HG03066 (cell line): Measurements from ENCODE around the gene CTNND2.
"Not testable (repeated sequence)": the region's sequence is repeated elsewhere in the genome, so short reads cannot be mapped to it uniquely, and the experiment has no call there.

Source experiments
- ATAC-seq: cut with Tn5 transposase; IDR thresholded peaks from one replicate; pipeline ENCODE4 v1.9.1; 2021; ENCODE audit warnings: low read depth; ENCODE audit not compliant: unreplicated experiment

Gene CTNND2

DNA sequence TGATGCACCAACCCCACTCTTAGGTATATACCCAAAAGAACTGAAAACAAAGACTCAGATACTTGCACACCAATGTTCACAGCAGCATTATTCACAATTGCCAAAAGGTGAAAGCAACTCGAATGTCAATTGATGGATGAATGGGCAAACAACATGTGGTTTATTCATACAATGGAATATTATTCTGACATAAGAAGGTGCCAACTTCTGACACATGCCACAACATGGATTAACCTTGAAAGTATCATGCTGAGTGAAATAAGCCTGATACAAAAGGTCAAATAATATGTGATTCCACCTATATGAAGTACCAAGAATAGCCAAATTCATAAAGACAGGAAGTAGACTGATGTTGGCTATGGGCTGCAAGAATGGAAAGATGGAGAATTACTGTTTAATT is 35.0 kb downstream of the CTNND2 start:
- ATAC-seq = no peak

- ATAC-seq = no peak
Measured at GRCh38 chr5:11863911-11864310, 40.3 kb downstream of the CTNND2 start.

DNA sequence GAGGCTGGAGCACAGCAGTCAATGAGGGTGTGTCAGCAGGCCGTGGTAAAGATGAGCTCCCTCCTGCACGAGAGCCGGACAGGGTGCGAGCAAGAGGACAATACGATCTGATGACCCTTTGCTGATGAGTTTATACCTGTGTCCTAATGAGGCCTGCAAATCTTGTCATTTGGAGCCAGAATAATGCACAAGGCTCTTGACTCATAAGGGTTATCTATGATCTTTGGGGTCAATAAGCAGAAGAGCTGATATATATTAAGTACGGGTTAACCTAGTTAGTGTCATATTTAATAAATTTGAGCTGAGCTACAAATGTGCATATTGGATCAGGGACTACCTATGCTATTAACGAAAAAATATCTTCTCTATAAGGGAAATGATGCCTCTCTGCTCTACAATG is 46.9 kb downstream of the CTNND2 start:
- no peak for ATAC-seq

- no peak for ATAC-seq
Measured at GRCh38 chr5:11854936-11855335, 49.3 kb downstream of the CTNND2 start.

GRCh38 chr5:11853796-11854195 is 50.5 kb downstream of the CTNND2 start:
- no peak for ATAC-seq

DNA sequence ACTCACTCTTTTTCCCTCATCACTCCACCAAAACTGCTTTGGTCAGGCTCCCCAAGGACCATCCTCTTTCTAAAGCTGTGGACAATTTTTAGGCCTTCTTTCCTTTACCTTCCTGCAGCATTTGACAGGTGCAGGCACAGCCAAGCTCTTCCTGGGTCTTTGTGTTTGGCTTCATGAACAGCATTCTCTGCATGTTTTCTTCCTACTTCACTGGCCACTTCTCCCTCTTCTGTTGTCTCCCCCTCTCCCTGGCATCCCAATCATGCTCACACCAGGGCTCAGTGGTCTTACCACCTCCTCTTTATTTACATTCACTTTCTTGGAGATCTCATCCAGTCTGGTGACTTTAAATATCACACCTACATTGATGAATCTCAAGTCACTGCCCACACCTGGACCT is 51.1 kb downstream of the CTNND2 start:
- no peak for ATAC-seq

- ATAC-seq = no peak
Measured at GRCh38 chr5:11852717-11853087, 51.5 kb downstream of the CTNND2 start.

DNA sequence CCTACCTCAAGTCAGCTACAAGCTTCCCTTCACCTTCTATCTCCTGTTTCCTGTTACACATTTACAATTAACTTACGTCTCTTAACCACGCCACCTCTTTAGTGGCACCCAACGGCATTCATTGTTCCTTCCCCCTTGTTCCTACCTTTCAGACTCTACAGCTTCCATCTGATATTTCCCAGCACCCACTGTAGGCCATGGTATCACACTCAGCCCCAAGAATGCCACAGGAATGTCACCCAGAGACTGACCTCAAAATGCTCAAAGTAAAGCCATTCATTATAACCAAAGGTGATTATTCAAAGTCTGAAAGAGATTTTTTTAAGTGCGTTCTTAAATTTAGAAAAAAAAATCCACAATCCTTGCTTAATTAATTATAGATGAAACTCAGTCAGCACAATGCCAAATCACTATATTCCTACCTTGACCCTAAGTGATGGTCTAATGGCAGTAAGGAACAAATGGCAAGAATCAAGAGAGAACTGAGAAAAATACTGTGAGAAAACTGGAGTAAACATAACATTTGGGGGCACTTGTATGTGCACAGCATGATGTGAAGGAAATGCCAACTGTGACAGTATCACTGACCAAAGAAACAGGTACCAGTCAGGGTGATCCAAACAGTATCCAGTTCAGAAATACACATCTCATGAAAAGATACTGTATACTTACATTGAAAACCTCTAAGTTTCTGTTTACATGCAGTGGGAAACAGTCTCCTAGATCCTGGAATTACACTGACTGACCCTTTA is 52.1 kb downstream of the CTNND2 start:
- ATAC-seq = no peak

DNA sequence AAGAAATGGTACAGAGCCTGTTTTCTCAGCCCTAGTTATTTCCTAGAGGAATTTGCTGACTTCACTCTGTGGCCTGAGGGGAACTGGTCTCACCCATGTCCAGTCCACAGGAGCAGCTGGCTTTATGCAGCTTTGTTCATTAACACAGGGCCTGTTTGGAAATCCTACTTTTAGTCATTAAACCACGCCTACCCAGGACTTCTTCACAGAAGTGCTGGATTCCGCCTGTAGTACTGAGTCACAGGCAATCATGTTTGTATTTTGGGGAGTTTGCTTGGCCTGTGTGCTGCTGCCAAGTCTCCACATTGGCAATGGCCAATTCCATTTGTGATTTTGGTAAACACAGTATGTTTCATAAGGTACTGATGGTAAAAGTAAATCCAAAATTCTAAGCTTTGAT is 52.8 kb downstream of the CTNND2 start:
- ATAC-seq = no peak

- ATAC-seq = not testable (repeated sequence)
Measured at GRCh38 chr5:11828566-11828965, 75.7 kb downstream of the CTNND2 start.

DNA sequence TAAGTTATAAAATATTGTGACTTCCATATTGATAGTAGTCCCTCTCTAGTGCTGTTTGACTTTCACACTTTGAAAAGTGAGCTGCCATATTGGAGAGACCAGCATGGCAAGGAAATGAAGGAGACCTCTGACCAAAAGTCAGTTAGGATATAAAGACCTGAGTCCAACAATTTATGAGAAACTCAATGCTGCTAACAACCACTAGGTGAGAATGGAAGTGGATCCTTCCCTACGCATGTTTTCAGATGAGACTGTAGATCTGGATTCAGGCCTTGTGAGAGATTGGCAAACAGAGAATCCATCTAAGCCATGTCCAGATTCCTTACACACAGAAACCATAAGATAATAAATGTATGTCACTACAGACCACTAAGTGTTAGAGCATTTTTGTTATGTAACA is 81.6 kb downstream of the CTNND2 start:
- ATAC-seq = no peak

GRCh38 chr5:11815916-11816315 is 88.3 kb downstream of the CTNND2 start:
- no peak for ATAC-seq

- ATAC-seq = no peak
Measured at GRCh38 chr5:11815481-11815880, 88.8 kb downstream of the CTNND2 start.

DNA sequence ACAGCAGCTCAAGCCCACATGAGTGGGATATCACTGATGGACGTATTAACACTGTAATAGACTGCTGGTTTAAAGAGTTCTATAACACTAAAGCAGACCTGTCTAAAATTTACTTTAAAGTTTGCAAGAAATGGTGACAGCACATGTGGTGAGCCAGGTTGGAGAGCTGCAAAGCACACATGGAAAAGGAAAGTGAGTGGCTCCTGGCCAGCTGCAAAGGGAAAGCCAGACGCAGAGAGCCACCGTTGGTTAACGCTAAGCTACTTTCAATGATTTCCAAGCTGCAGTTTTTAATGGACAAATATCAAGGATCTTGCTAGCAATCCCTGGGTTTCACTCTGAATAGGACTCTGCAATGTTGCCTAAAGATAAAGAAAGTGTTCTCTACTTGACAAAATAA is 89.9 kb downstream of the CTNND2 start:
- no peak for ATAC-seq

DNA sequence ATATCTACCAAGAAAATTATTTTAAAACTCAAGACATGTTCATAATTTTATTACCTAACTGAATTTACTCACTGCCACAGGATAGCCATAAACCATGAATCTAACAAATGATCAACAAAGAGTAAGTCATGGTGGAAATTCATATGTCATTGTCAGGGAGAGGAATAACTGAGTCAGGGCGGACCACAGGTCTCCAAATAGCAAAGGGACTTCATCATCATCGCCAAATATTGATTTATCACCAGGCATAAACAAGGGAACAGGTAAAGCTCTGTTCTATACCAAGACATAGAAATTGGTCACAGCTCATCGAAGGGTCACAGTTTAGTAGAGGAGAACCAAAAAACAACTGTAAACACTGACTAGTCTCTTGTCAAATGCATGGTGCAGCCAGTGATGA is 94.8 kb downstream of the CTNND2 start:
- ATAC-seq = no peak

GRCh38 chr5:11803436-11803835 is 100.8 kb downstream of the CTNND2 start:
- ATAC-seq = no peak

GRCh38 chr5:11801061-11801460 is 103.2 kb downstream of the CTNND2 start:
- no peak for ATAC-seq

GRCh38 chr5:11797132-11797531 is 107.1 kb downstream of the CTNND2 start:
- ATAC-seq = no peak

DNA sequence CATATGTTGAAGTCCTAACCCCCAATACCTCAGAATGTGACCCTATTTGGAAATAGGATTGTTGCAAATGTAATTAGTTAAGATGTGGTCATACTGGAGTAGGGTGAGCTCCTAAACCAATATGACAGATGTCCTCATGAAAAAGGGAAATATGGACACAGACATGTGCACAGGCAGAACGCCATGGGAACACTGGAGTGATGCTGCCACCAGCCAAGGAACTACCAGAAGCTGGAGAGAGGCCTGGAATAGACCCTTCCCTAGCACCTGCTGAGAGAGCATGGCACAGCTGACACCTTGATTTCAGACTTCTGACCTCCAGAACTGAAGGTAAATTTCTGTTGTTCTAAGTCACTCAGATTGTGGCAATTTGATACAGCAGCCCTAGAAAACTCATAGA is 110.8 kb downstream of the CTNND2 start:
- ATAC-seq = no peak

- no peak for ATAC-seq
Measured at GRCh38 chr5:11792621-11793020, 111.6 kb downstream of the CTNND2 start.

DNA sequence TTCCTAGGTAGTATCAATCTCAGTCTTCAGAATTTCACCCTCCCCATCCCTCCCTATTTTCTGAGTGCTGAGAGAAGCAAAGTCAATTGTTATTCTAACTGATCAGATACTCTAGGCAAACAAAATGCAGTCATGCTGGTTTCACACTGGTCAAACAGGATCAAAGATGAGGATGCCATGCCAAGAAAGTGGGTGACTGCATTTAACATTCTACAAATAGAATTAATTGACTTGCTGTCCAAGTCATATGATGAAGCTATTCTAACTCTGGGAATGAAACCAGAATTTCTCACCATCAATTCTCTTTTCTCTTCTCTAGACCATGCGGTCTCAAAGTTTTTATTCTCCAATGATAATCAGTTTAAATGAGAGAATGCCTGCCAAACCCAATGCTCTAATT is 112.5 kb downstream of the CTNND2 start:
- ATAC-seq = no peak

DNA sequence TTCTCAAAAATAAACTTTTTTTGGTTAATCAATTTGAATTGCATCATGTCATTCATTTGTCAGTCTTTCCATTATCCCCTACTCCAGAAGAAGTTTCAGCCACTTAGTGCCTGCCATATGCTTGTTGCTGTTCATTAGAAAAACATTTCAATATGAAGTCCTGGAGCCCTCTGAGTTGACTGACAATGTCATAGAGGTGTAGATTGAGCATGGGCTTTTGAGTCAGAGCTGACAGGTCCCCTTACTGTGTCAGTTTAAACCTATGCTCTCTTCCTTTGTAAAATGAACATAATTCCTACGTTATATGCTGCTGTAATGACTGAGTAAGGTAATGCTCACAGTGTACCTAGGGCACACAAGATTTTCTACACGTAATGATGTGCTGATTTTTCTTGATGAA is 114.0 kb downstream of the CTNND2 start:
- no peak for ATAC-seq

GRCh38 chr5:11785771-11786352 is 118.4 kb downstream of the CTNND2 start:
- no peak for ATAC-seq
